NCI-H146 (cell line): ENCODE measurements around the gene FILIP1.

ENCODE experiments used
- DNase-seq: peaks from one replicate; lab custom pipeline; 2025; lab: John Stamatoyannopoulos, UW

The FILIP1 gene

GRCh38 chr6:75381877-75382633 lies 111.5 kb downstream of the FILIP1 start:
- DNase-seq, result no peak

GRCh38 chr6:75379536-75379935 lies 114.1 kb downstream of the FILIP1 start:
- no peak for DNase-seq

- DNase-seq, result no peak
Observed at GRCh38 chr6:75378101-75378500, 115.5 kb downstream of the FILIP1 start.

- no peak for DNase-seq
Observed at GRCh38 chr6:75377386-75377785, 116.2 kb downstream of the FILIP1 start.

GRCh38 chr6:75376347-75377024 lies 117.1 kb downstream of the FILIP1 start:
- no peak for DNase-seq

- DNase-seq, result no peak
Observed at GRCh38 chr6:75374961-75375400, 118.6 kb downstream of the FILIP1 start.

GRCh38 chr6:75372884-75373283 lies 120.7 kb downstream of the FILIP1 start:
- no peak for DNase-seq

GRCh38 chr6:75370011-75370410 lies 123.6 kb downstream of the FILIP1 start:
- no peak for DNase-seq

- DNase-seq, result no peak
Observed at GRCh38 chr6:75368864-75369402, 124.7 kb downstream of the FILIP1 start.

GRCh38 chr6:75368151-75368779 lies 125.3 kb downstream of the FILIP1 start:
- peak; percentile 43 for DNase-seq

- DNase-seq, result no peak
Observed at GRCh38 chr6:75363304-75363703, 130.3 kb downstream of the FILIP1 start.

- DNase-seq, result no peak
Observed at GRCh38 chr6:75353644-75354043, 140.0 kb downstream of the FILIP1 start.

GRCh38 chr6:75351570-75351969 lies 142.0 kb downstream of the FILIP1 start:
- peak; percentile 16 for DNase-seq

- DNase-seq, result no peak
Observed at GRCh38 chr6:75350808-75351207, 142.8 kb downstream of the FILIP1 start.

GRCh38 chr6:75350156-75350555 lies 143.4 kb downstream of the FILIP1 start:
- DNase-seq, result no peak

- DNase-seq, result peak; percentile 46
Observed at GRCh38 chr6:75349262-75349984, 144.2 kb downstream of the FILIP1 start.

GRCh38 chr6:75348882-75349261 lies 144.7 kb downstream of the FILIP1 start:
- no peak for DNase-seq

GRCh38 chr6:75347898-75348610 lies 145.5 kb downstream of the FILIP1 start:
- DNase-seq, result no peak

GRCh38 chr6:75345413-75345812 lies 148.2 kb downstream of the FILIP1 start:
- peak; percentile 73 for DNase-seq

- DNase-seq, result no peak
Observed at GRCh38 chr6:75344455-75344854, 149.1 kb downstream of the FILIP1 start.

GRCh38 chr6:75344021-75344420 lies 149.6 kb downstream of the FILIP1 start:
- no peak for DNase-seq
